B cell (primary cell): ENCODE measurements around the gene SBK2. TPM values are rescaled to one million over a fixed set of nuclear protein-coding genes. Genes with fewer than 3 reads are reported as not detected.

Source experiments
- ATAC-seq: fragments of 200-7000 bp; cut with Tn5 transposase; one replicate; pipeline ENCODE4 v1.10.0; 2021; ENCODE audit warnings: low read depth, mild to moderate bottlenecking, moderate number of reproducible peaks, moderate library complexity
- CTCF ChIA-PET: fragments of 350-600 bp; sonication (Branson Sonifier 250); formaldehyde crosslinking; loops from one replicate; lab custom pipeline; 2021; ENCODE audit warnings: antibody characterized with exemption, inconsistent platforms; lab: Charles Lee
- POLR2A ChIA-PET: fragments of 350-600 bp; sonication (Branson Sonifier 250); formaldehyde crosslinking; loops from one replicate; lab custom pipeline; 2021; ENCODE audit warnings: antibody characterized with exemption; lab: Charles Lee
- DNase-seq: peaks from one replicate; pipeline ENCODE4 v3.0.0; 2013
- H2AFZ ChIP-seq: 2 replicates; pipeline ENCODE4 v1.6.1; 2012; ENCODE audit warnings: mild to moderate bottlenecking, low read depth, low read length; ENCODE audit not compliant: insufficient read depth, poor library complexity, severe bottlenecking
- H3K27ac ChIP-seq, 2 donors: 1 replicate in 1 of 2; 2 replicates in 1 of 2; pipeline ENCODE4 v1.5.1; 2012 to 2013; ENCODE audit warnings: low read length in 2 of 2, mild to moderate bottlenecking in 2 of 2, moderate library complexity in 1 of 2
- H3K27me3 ChIP-seq, 4 experiments: fragments of 200-600 bp in 1 of 4; sonication (generic) in 1 of 4; replicated peaks in 1 of 4; 1 replicate in 2 of 4; 2 replicates in 2 of 4; pipeline versions ENCODE4 v1.6.1 to v1.7.0; 2013 to 2016; ENCODE audit warnings: low read length in 3 of 4, mild to moderate bottlenecking in 2 of 4, mixed read lengths in 1 of 4, moderate library complexity in 1 of 4; ENCODE audit not compliant: insufficient read depth in 4 of 4, control insufficient read depth in 3 of 4; ENCODE audit errors: control extremely low read depth in 1 of 4
- H3K36me3 ChIP-seq, 2 experiments: replicated peaks in 1 of 2; 1 replicate in 1 of 2; 2 replicates in 1 of 2; pipeline versions ENCODE4 v1.6.1 to v1.7.1; 2013; ENCODE audit warnings: low read length in 1 of 2; ENCODE audit not compliant: insufficient read depth in 2 of 2, control insufficient read depth in 1 of 2; ENCODE audit errors: control extremely low read depth in 1 of 2, extremely low read depth in 1 of 2
- H3K4me1 ChIP-seq, 2 donors: fragments of 200-600 bp in 1 of 2; sonication (generic) in 1 of 2; 1 replicate in 1 of 2; 2 replicates in 1 of 2; pipeline versions ENCODE4 v1.5.1 to v1.6.1; 2013 to 2017; ENCODE audit warnings: low read length in 2 of 2; ENCODE audit not compliant: control insufficient read depth in 2 of 2, insufficient read depth in 2 of 2
- H3K4me2 ChIP-seq: replicated peaks from 2 replicates; pipeline ENCODE3; 2012; ENCODE audit warnings: mild to moderate bottlenecking, low read depth, low read length; ENCODE audit not compliant: poor library complexity, severe bottlenecking
- H3K4me3 ChIP-seq, 5 experiments: fragments of 200-600 bp in 1 of 5; sonication (generic) in 1 of 5; 1 replicate in 3 of 5; 2 replicates in 2 of 5; pipeline versions ENCODE4 v1.5.1 to v1.7.0; 2011 to 2016; ENCODE audit warnings: low read length in 4 of 5, mild to moderate bottlenecking in 4 of 5, low read depth in 2 of 5, control low read depth in 1 of 5, moderate library complexity in 1 of 5; ENCODE audit not compliant: insufficient read depth in 1 of 5; ENCODE audit errors: control extremely low read depth in 1 of 5, extremely low read depth in 1 of 5
- H3K79me2 ChIP-seq: fragments of 200-600 bp; sonication (generic); one replicate; pipeline ENCODE4 v1.6.0; 2016; ENCODE audit warnings: low read length; ENCODE audit not compliant: control insufficient read depth, insufficient read depth
- H3K9ac ChIP-seq: fragments of 200-600 bp; sonication (generic); 2 replicates; pipeline ENCODE4 v1.6.1; 2017; ENCODE audit warnings: mild to moderate bottlenecking, low read length, moderate library complexity
- H3K9me3 ChIP-seq, 3 donors: one replicate each; pipeline versions ENCODE4 v1.6.1 to v1.7.1; 2013; ENCODE audit warnings: low read length in 2 of 3; ENCODE audit not compliant: control insufficient read depth in 2 of 3, insufficient read depth in 1 of 3; ENCODE audit errors: control extremely low read depth in 1 of 3
- H4K20me1 ChIP-seq: 2 replicates; pipeline ENCODE4 v1.6.0; 2012; ENCODE audit warnings: mild to moderate bottlenecking, low read length; ENCODE audit not compliant: insufficient read depth, control insufficient read depth, poor library complexity, severe bottlenecking
- H3K27ac Mint-ChIP-seq: one replicate; pipeline ENCODE4 v1.8.0; 2021; ENCODE audit warnings: mixed read lengths
- H3K27me3 Mint-ChIP-seq: one replicate; pipeline ENCODE4 v1.8.0; 2021; ENCODE audit warnings: mixed read lengths
- H3K4me1 Mint-ChIP-seq: one replicate; pipeline ENCODE4 v1.8.0; 2021; ENCODE audit warnings: mixed read lengths
- H3K4me3 Mint-ChIP-seq: one replicate; pipeline ENCODE4 v1.8.0; 2021; ENCODE audit warnings: mixed read lengths
- H3K9me3 Mint-ChIP-seq: one replicate; pipeline ENCODE4 v1.8.0; 2022; ENCODE audit warnings: mixed read lengths; ENCODE audit not compliant: insufficient read depth
- EZH2 ChIP-seq: IDR thresholded peaks from 2 replicates; pipeline ENCODE4 v1.6.1; 2012; ENCODE audit warnings: borderline replicate concordance, low read depth, mild to moderate bottlenecking, moderate library complexity, low read length; ENCODE audit not compliant: insufficient read depth, poor library complexity, severe bottlenecking
- WGBS: methylation state at CpG from one replicate; pipeline ENCODE4 v1.1.5; 2013; ENCODE audit warnings: missing lambda C conversion rate; ENCODE audit not compliant: insufficient coverage; 5-methylcytosine and 5-hydroxymethylcytosine counted together
- intact Hi-C: fragments of 100-400 bp; cut with micrococcal nuclease; formaldehyde crosslinking; loops from one replicate; pipeline ENCODE4 v1.10.0; 2022
- polyA plus RNA-seq: library from polyadenylated mRNA; depleted of rRNA; stranded (reverse); fragments of >200 nt; gene quantifications from 2 replicates; pipeline ENCODE4 v1.2.3, GENCODE V29; 2012
- total RNA-seq, 2 donors: library from RNA; stranded (reverse); fragments of 120-200 nt in 1 of 2; gene quantifications; 1 replicate in 1 of 2; 2 replicates in 1 of 2; pipeline versions ENCODE4 v1.2.3 to v1.2.4, GENCODE V29; 2013 to 2022
- TF ChIP-seq, protein P1 (sequence below): fragments of 200-600 bp; IDR thresholded peaks from one replicate; pipeline ENCODE4 v1.8.0; 2022; ENCODE audit warnings: antibody characterized with exemption, mild to moderate bottlenecking

Gene SBK2
- total and polyA plus RNA-seq, 2 donors (not counting 1 experiment from before 2014, with no cell fraction given): not detected

DNA sequence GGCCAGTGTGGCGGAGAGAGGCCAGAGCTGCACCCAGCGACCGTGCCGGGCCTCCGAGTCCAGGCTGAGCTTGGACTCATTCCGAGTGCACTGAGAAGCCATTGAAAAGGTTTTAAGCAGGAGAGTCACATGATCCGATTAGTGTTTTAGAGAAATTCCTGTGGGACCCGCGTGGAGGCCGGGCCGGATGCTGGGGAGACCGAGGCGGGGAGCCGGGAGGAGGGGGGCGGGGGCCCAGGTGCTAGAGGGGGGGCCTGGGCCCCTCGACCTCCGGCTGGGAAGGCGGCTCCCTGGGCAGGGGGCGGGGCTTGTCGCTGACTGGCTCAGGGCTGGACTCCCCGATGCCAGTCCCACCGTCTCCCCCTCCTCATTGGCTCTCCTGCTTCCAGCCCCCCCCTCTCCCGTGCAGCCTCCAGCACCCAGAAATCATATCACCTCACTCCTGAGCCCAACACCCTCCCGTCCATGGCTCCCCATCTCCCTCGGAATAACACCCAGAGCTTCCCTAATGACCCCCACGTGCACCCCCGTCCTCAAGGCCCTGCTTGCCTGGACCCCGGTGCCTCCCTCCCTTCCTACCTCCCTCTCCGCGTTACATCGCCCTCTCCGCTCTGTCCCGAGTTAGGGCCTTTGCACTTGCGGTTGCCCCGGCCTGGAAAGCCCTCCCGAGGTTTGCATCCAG lies 48.9 kb upstream of the SBK2 start:
- POLR2A ChIA-PET: interaction anchor here (0.6 to 0.7 kb wide), 3 partner anchors 20 to 1393 kb away, joined by 3 to 5 read pairs (median 3); no protein-coding TSS in a partner anchor
- Histone ChIP-seq H3K4me3 (peak overlapping the region in 4 of 5 experiments; percentile 36 to 68 (median 48)), H3K4me2 (peak overlapping the region; percentile 79)

More for the DNA sequence above, 48.9 kb upstream of the SBK2 start:
- Histone ChIP-seq H4K20me1 (no peaks in the 10 kb centered on the region), H3K9me3 (no peaks in the 10 kb centered on the region), H3K9ac (peak overlapping the region; percentile 63), H3K27ac (peak overlapping the region in 1 of 2 donors; percentile 36), H3K4me1 (peaks cover 35 to 38% of the 10 kb centered on the region in 2 donors), H3K27me3 (no peaks in the 10 kb centered on the region), H3K36me3 (no peaks in the 10 kb centered on the region), H3K79me2 (no peaks in the 10 kb centered on the region), H2AFZ (peak overlapping the region; percentile 92)
- TF ChIP-seq, protein P1, sequence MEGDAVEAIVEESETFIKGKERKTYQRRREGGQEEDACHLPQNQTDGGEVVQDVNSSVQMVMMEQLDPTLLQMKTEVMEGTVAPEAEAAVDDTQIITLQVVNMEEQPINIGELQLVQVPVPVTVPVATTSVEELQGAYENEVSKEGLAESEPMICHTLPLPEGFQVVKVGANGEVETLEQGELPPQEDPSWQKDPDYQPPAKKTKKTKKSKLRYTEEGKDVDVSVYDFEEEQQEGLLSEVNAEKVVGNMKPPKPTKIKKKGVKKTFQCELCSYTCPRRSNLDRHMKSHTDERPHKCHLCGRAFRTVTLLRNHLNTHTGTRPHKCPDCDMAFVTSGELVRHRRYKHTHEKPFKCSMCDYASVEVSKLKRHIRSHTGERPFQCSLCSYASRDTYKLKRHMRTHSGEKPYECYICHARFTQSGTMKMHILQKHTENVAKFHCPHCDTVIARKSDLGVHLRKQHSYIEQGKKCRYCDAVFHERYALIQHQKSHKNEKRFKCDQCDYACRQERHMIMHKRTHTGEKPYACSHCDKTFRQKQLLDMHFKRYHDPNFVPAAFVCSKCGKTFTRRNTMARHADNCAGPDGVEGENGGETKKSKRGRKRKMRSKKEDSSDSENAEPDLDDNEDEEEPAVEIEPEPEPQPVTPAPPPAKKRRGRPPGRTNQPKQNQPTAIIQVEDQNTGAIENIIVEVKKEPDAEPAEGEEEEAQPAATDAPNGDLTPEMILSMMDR: no peak
- TF ChIP-seq EZH2: no peak
- CTCF ChIA-PET: interaction anchor here (0.6 to 2.2 kb wide), 2 partner anchors 21 to 60 kb away, joined by 3 to 8 read pairs; no protein-coding TSS in a partner anchor
- Mint-ChIP-seq H3K9me3 (no peaks in the 10 kb centered on the region), H3K4me1 (peaks cover 39% of the 10 kb centered on the region), H3K27ac (peak overlapping the region; percentile 70), H3K4me3 (peak overlapping the region; percentile 78), H3K27me3 (no peaks in the 10 kb centered on the region)
- 2% methylated on average over 29 of the region's 36 CpGs for WGBS
- DNase-seq (peak; percentile 56), ATAC-seq (peak; percentile 57)
- intact Hi-C loops: loop anchor here (2.0 kb wide), 1 partner anchor 19 kb away; the partner anchor contains the start of gene ZNF865
